HCT116 (cell line): ENCODE measurements around the gene RGL4. TPM values are rescaled to one million over a fixed set of nuclear protein-coding genes. Genes with fewer than 3 reads are reported as not detected.
"Not testable (repeated sequence)": the region's sequence is repeated elsewhere in the genome, so short reads cannot be mapped to it uniquely, and the experiment has no call there.

Experiments used
- ATAC-seq: fragments of 200-7000 bp; cut with Tn5 transposase; 2 replicates; pipeline ENCODE4 v1.9.1; 2020; ENCODE audit warnings: mild to moderate bottlenecking, moderate library complexity
- BruUV-seq: library from RNA; stranded (reverse); fragments of 400-500 nt; replicated peaks from 2 replicates; lab custom pipeline; 2021; lab: Mats Ljungman, UMichigan
- CTCF ChIA-PET: fragments of 300-600 bp; sonication (Branson Sonifier 250); formaldehyde crosslinking; loops from one replicate; lab custom pipeline; 2021; ENCODE audit warnings: antibody characterized with exemption; lab: Charles Lee
- POLR2A ChIA-PET: fragments of 300-600, 350-600 bp; sonication (Branson Sonifier 250); formaldehyde crosslinking; loops from one replicate; lab custom pipeline; 2021; ENCODE audit warnings: antibody characterized with exemption; lab: Charles Lee
- RAD21 ChIA-PET, 2 experiments: fragments of 300-600 bp; sonication (Branson Sonifier 250); formaldehyde crosslinking; loops; one replicate each; lab custom pipeline; 2023; ENCODE audit warnings: low total read pairs in 2 of 2; ENCODE audit not compliant: uncharacterized antibody in 2 of 2, unreplicated experiment in 2 of 2, low non-redundant PET in 1 of 2; lab: Charles Lee
- DNase-seq: peaks from one replicate; pipeline ENCODE4 v3.0.0-alpha.2; 2010; ENCODE audit warnings: low read depth, low spot score
- H2AFZ ChIP-seq: fragments of 200-600 bp; shearing (Covaris generic), sonication (generic); 2 replicates; pipeline ENCODE4 v1.6.1; 2017; ENCODE audit warnings: low read depth, mixed run types, mixed read lengths, antibody characterized with exemption, low read length; ENCODE audit not compliant: poor library complexity, severe bottlenecking
- H3K27ac ChIP-seq: 2 replicates; pipeline ENCODE4 v1.5.1; 2012; ENCODE audit warnings: low read depth, low read length
- H3K27me3 ChIP-seq: fragments of 200-600 bp; sonication (generic); 2 replicates; pipeline ENCODE4 v1.6.1; 2016; ENCODE audit warnings: mixed run types, low read length, mixed read lengths; ENCODE audit not compliant: insufficient read depth
- H3K36me3 ChIP-seq, 2 experiments: fragments of 200-500 bp in 1 of 2; fragments of 200-600 bp in 1 of 2; sonication (Bioruptor generic) in 1 of 2; sonication (generic) in 1 of 2; 2 replicates each; pipeline versions ENCODE4 v1.5.1 to v1.6.1; 2014 to 2016; ENCODE audit warnings: low read length in 2 of 2, inconsistent platforms in 1 of 2, mixed read lengths in 1 of 2, mixed run types in 1 of 2; ENCODE audit not compliant: insufficient read depth in 2 of 2, control insufficient read depth in 1 of 2
- H3K4me1 ChIP-seq, 2 experiments: fragments of 200-600 bp in 1 of 2; sonication (generic) in 1 of 2; 2 replicates each; pipeline versions ENCODE4 v1.5.1 to v1.6.1; 2012 to 2017; ENCODE audit warnings: low read length in 2 of 2, inconsistent platforms in 1 of 2, mild to moderate bottlenecking in 1 of 2, mixed read lengths in 1 of 2, mixed run types in 1 of 2, moderate library complexity in 1 of 2; ENCODE audit not compliant: insufficient read depth in 2 of 2, control insufficient read depth in 1 of 2
- H3K4me2 ChIP-seq: fragments of 200-600 bp; sonication (generic); 2 replicates; pipeline ENCODE4 v1.6.1; 2017; ENCODE audit warnings: mixed run types, low read length, mixed read lengths
- H3K4me3 ChIP-seq, 2 experiments: fragments of 200-600 bp in 1 of 2; sonication (generic) in 1 of 2; replicated peaks in 1 of 2; 2 replicates each; pipeline ENCODE4 v1.5.1; 2011 to 2016; ENCODE audit warnings: low read length in 2 of 2, control low read depth in 1 of 2, low read depth in 1 of 2, mild to moderate bottlenecking in 1 of 2, mixed read lengths in 1 of 2, mixed run types in 1 of 2
- H3K79me2 ChIP-seq: fragments of 200-600 bp; sonication (generic); 2 replicates; pipeline ENCODE4 v1.6.1; 2017; ENCODE audit warnings: mild to moderate bottlenecking, mixed run types, low read length, moderate library complexity, mixed read lengths; ENCODE audit not compliant: insufficient read depth
- H3K9ac ChIP-seq: fragments of 200-600 bp; sonication (generic); 2 replicates; pipeline ENCODE4 v1.6.1; 2016; ENCODE audit warnings: low read length, mixed read lengths
- H3K9me2 ChIP-seq: fragments of 200-600 bp; sonication (generic), shearing (Covaris generic); 2 replicates; pipeline ENCODE4 v1.6.1; 2017; ENCODE audit warnings: mixed run types, mild to moderate bottlenecking, moderate library complexity; ENCODE audit not compliant: insufficient read depth
- H3K9me3 ChIP-seq, 2 experiments: fragments of 200-500 bp in 1 of 2; fragments of 200-600 bp in 1 of 2; sonication (Bioruptor generic) in 1 of 2; sonication (generic) in 1 of 2; 2 replicates each; pipeline ENCODE4 v1.6.1; 2014 to 2017; ENCODE audit warnings: low read length in 2 of 2, mixed read lengths in 2 of 2, inconsistent platforms in 1 of 2, low read depth in 1 of 2, mild to moderate bottlenecking in 1 of 2, mixed run types in 1 of 2, moderate library complexity in 1 of 2; ENCODE audit not compliant: control insufficient read depth in 1 of 2, insufficient read depth in 1 of 2
- H4K20me1 ChIP-seq: fragments of 200-600 bp; sonication (generic), shearing (Covaris generic); 2 replicates; pipeline ENCODE4 v1.6.1; 2017; ENCODE audit warnings: mixed run types, mild to moderate bottlenecking, moderate library complexity; ENCODE audit not compliant: insufficient read depth
- ATF3 ChIP-seq: IDR thresholded peaks from 2 replicates; pipeline ENCODE4 v1.6.1; 2012
- CTCF ChIP-seq, 3 experiments: fragments of 200-600 bp in 1 of 3; sonication (generic) in 1 of 3; IDR thresholded peaks in 2 of 3; conservative IDR thresholded peaks in 1 of 3; 2 replicates each; pipeline ENCODE4 v1.5.1; 2012 to 2017; ENCODE audit warnings: low read depth in 2 of 3, low read length in 2 of 3, antibody characterized with exemption in 1 of 3, borderline replicate concordance in 1 of 3, control low read depth in 1 of 3, mild to moderate bottlenecking in 1 of 3, mixed read lengths in 1 of 3, mixed run types in 1 of 3, moderate library complexity in 1 of 3; ENCODE audit not compliant: insufficient read depth in 1 of 3
- ELF1 ChIP-seq: IDR thresholded peaks from 2 replicates; pipeline ENCODE4 v1.6.1; 2012; ENCODE audit warnings: low read depth, borderline replicate concordance
- EZH2phosphoT487 ChIP-seq: fragments of 200-600 bp; IDR thresholded peaks from 2 replicates; pipeline ENCODE4 v1.6.1; 2018; ENCODE audit warnings: antibody characterized with exemption, borderline replicate concordance
- FOSL1 ChIP-seq: IDR thresholded peaks from 2 replicates; pipeline ENCODE4 v1.6.1; 2012; ENCODE audit warnings: low read depth
- JUND ChIP-seq: IDR thresholded peaks from 2 replicates; pipeline ENCODE4 v1.6.1; 2012
- POLR2A ChIP-seq: IDR thresholded peaks from 2 replicates; pipeline ENCODE4 v1.7.0; 2011; ENCODE audit warnings: borderline replicate concordance; ENCODE audit not compliant: insufficient read depth, insufficient read length; ENCODE audit errors: extremely low read depth
- SP1 ChIP-seq: IDR thresholded peaks from 2 replicates; pipeline ENCODE4 v1.6.1; 2012; ENCODE audit warnings: low read depth
- ZFX ChIP-seq: fragments of 450-650 bp; IDR thresholded peaks from 2 replicates; pipeline ENCODE4 v1.6.1; 2017
- intact Hi-C: fragments of 100-400 bp; cut with micrococcal nuclease; formaldehyde crosslinking; loops from 2 replicates; pipeline ENCODE4 v1.10.0; 2022
- total RNA-seq: library from RNA; stranded (reverse); gene quantifications from one replicate; pipeline ENCODE4 v1.2.1, GENCODE V29; 2021; ENCODE audit not compliant: unreplicated experiment

The RGL4 gene
- total RNA-seq, 1 experiment from 2014 or later = not detected

GRCh38 chr22:23655891-23656475 lies 34.8 kb upstream of the RGL4 start:
- no peaks in the 10 kb centered on the region for H3K27me3 ChIP-seq
- H2AFZ ChIP-seq = no peak overlapping the region
- no peaks in the 10 kb centered on the region for H3K79me2 ChIP-seq
- H4K20me1 ChIP-seq = no peaks in the 10 kb centered on the region
- TF ChIP-seq POLR2A (no peak), ELF1 (no peak), SP1 (no peak), JUND (no peak), ZFX (no peak), ATF3 (no peak), EZH2phosphoT487 (no peak), CTCF (IDR thresholded peaks at IDR 0.05 in 2 of 3, conservative IDR thresholded peaks at IDR 0.05 in 1 of 3; ENCODE audit: borderline replicate concordance in 1 of 3, insufficient read depth in 1 of 3, low read depth in 2 of 3, low read length in 2 of 3) (no peak)
- intact Hi-C loops = no loop called here
- H3K4me2 ChIP-seq = no peak overlapping the region
- no peaks in the 10 kb centered on the region for H3K4me1 ChIP-seq
- no peak overlapping the region for H3K27ac ChIP-seq
- RAD21 ChIA-PET = no interaction called here
- H3K9ac ChIP-seq = no peak overlapping the region
- ATAC-seq (no peak), DNase-seq (no peak)
- CTCF ChIA-PET = no interaction called here
- H3K9me2 ChIP-seq = no peaks in the 10 kb centered on the region
- POLR2A ChIA-PET = no interaction called here
- H3K9me3 ChIP-seq = no peaks in the 10 kb centered on the region
- H3K36me3 ChIP-seq = peaks cover 7 to 9% of the 10 kb centered on the region in 2 experiments; a peak in 2 of 4 replicates
- no peak overlapping the region for H3K4me3 ChIP-seq
- BruUV-seq = no TSS peak

- CTCF ChIA-PET = no interaction called here
- TF ChIP-seq ELF1 = no peak
- no peak for TF ChIP-seq FOSL1
- H3K9ac ChIP-seq = no peak overlapping the region
- no peak overlapping the region for H2AFZ ChIP-seq
- no peaks in the 10 kb centered on the region for H3K79me2 ChIP-seq
- no peaks in the 10 kb centered on the region for H3K9me2 ChIP-seq
- H3K27me3 ChIP-seq = no peaks in the 10 kb centered on the region
- ATAC-seq (no peak), DNase-seq (no peak)
- no peak overlapping the region for H3K4me3 ChIP-seq
- no peaks in the 10 kb centered on the region for H3K9me3 ChIP-seq
- H4K20me1 ChIP-seq = no peaks in the 10 kb centered on the region
- H3K27ac ChIP-seq = no peak overlapping the region
- POLR2A ChIA-PET = no interaction called here
- H3K4me1 ChIP-seq = no peaks in the 10 kb centered on the region
- no peak overlapping the region for H3K4me2 ChIP-seq
- intact Hi-C loops = no loop called here
- H3K36me3 ChIP-seq = peaks cover 7 to 9% of the 10 kb centered on the region in 2 experiments; a peak in 2 of 4 replicates
- no TSS peak for BruUV-seq
- RAD21 ChIA-PET = no interaction called here
Measured at GRCh38 chr22:23657727-23658126, 33.1 kb upstream of the RGL4 start.

- H2AFZ ChIP-seq, H3K9ac ChIP-seq, H3K9me2 ChIP-seq, intact Hi-C loops, ATAC-seq, H3K9me3 ChIP-seq, H3K4me3 ChIP-seq, H3K4me2 ChIP-seq, POLR2A ChIA-PET, CTCF ChIA-PET, H3K4me1 ChIP-seq, H4K20me1 ChIP-seq, H3K36me3 ChIP-seq, BruUV-seq, DNase-seq, RAD21 ChIA-PET, H3K27ac ChIP-seq, H3K79me2 ChIP-seq, H3K27me3 ChIP-seq: not testable (repeated sequence)
Measured at GRCh38 chr22:23660381-23660780, 30.4 kb upstream of the RGL4 start.
